Measurements from ENCODE around the gene SLC17A9. TPM values are rescaled to one million over a fixed set of nuclear protein-coding genes. Genes with fewer than 3 reads are reported as not detected.

Gene SLC17A9
- total RNA-seq, 2 experiments from 2014 or later, result 17.4 to 20.6 TPM

- no peak for DNase-seq
- Mint-ChIP-seq H3K27me3 (ENCODE audit: low read depth) (no peaks in the 10 kb centered on the region), H3K4me1 (ENCODE audit: low read depth) (peaks cover 35% of the 10 kb centered on the region), H3K4me3 (no peak overlapping the region), H3K9me3 (no peaks in the 10 kb centered on the region), H3K27ac (no peak overlapping the region), H3K36me3 (ENCODE audit: low read depth) (peaks cover 13% of the 10 kb centered on the region)
- CTCF ChIA-PET, result interaction anchor here (0.7 to 2.4 kb wide), 6 partner anchors 9 to 41 kb away, joined by 3 to 11 read pairs (median 6); no protein-coding TSS in a partner anchor
- intact Hi-C loops (cut with micrococcal nuclease), result loop anchor here (5.0 kb wide), 1 partner anchor 282 kb away; the partner anchor contains the start of gene YTHDF1
Observed at GRCh38 chr20:62935204-62935967, 17.1 kb upstream of the SLC17A9 start.

- Mint-ChIP-seq H3K27ac (no peak overlapping the region), H3K9me3 (no peaks in the 10 kb centered on the region), H3K36me3 (ENCODE audit: low read depth) (peaks cover 13% of the 10 kb centered on the region), H3K4me3 (no peak overlapping the region), H3K27me3 (ENCODE audit: low read depth) (no peaks in the 10 kb centered on the region), H3K4me1 (ENCODE audit: low read depth) (peaks cover 35% of the 10 kb centered on the region)
- CTCF ChIA-PET, result interaction anchor here (0.7 to 2.4 kb wide), 5 partner anchors 10 to 37 kb away, joined by 3 to 11 read pairs (median 8); no protein-coding TSS in a partner anchor
- no peak for DNase-seq
- intact Hi-C loops (cut with micrococcal nuclease), result loop anchor here (5.0 kb wide), 1 partner anchor 281 kb away; the partner anchor contains the start of gene YTHDF1
Observed at GRCh38 chr20:62935968-62936585, 16.4 kb upstream of the SLC17A9 start.

- Mint-ChIP-seq H3K9me3 (no peaks in the 10 kb centered on the region), H3K36me3 (ENCODE audit: low read depth) (peaks cover 20% of the 10 kb centered on the region), H3K4me3 (peak overlapping the region; percentile 93), H3K4me1 (ENCODE audit: low read depth) (peaks cover 34% of the 10 kb centered on the region), H3K27me3 (ENCODE audit: low read depth) (no peaks in the 10 kb centered on the region), H3K27ac (peak overlapping the region; percentile 94)
- peak; percentile 98 for DNase-seq
- CTCF ChIA-PET, result interaction anchor here (0.6 to 2.1 kb wide), 7 partner anchors 10 to 75 kb away, joined by 3 to 5 read pairs (median 4); no protein-coding TSS in a partner anchor
- intact Hi-C loops (cut with micrococcal nuclease), result loop anchor here (1.0 to 5.0 kb wide), 3 partner anchors 11 to 280 kb away; partner anchors contain the start of genes DIDO1 and YTHDF1
Observed at GRCh38 chr20:62937268-62938104, 15.0 kb upstream of the SLC17A9 start.

- Mint-ChIP-seq H3K27ac (peak within 1 kb of the TSS; percentile 94), H3K4me1 (ENCODE audit: low read depth) (peaks cover 34% of the 10 kb centered on the region), H3K27me3 (ENCODE audit: low read depth) (no peaks in the 10 kb centered on the region), H3K36me3 (ENCODE audit: low read depth) (peaks cover 19% of the 10 kb centered on the region), H3K9me3 (no peaks in the 10 kb centered on the region), H3K4me3 (peak within 1 kb of the TSS; percentile 97)
- intact Hi-C loops (cut with micrococcal nuclease), result loop anchor here (1.0 to 5.0 kb wide), 2 partner anchors 16 to 279 kb away; partner anchors contain the start of gene YTHDF1
- DNase-seq, result peak; percentile 47
- CTCF ChIA-PET, result interaction anchor here (0.6 to 2.1 kb wide), 5 partner anchors 11 to 75 kb away, joined by 3 to 5 read pairs (median 4); partner anchors contain the start of gene SLC17A9
Observed at GRCh38 chr20:62938105-62938888, 14.2 kb upstream of the SLC17A9 start, which contains the start of gene GID8. Gene GID8 (plus strand): TSS chr20:62938147. CDS start chr20:62941503, 3,356 bp downstream.

- DNase-seq, result no peak
- Mint-ChIP-seq H3K27ac (no peak overlapping the region), H3K9me3 (no peaks in the 10 kb centered on the region), H3K36me3 (ENCODE audit: low read depth) (peaks cover 28% of the 10 kb centered on the region), H3K4me3 (no peak overlapping the region), H3K27me3 (ENCODE audit: low read depth) (no peaks in the 10 kb centered on the region), H3K4me1 (ENCODE audit: low read depth) (peaks cover 34% of the 10 kb centered on the region)
- CTCF ChIA-PET, result no interaction called here
- intact Hi-C loops (cut with micrococcal nuclease), result no loop called here
Observed at GRCh38 chr20:62940875-62941274, 11.6 kb upstream of the SLC17A9 start.

- Mint-ChIP-seq H3K27ac (peak overlapping the region; percentile 37), H3K36me3 (ENCODE audit: low read depth) (peaks cover 33% of the 10 kb centered on the region), H3K4me1 (ENCODE audit: low read depth) (peaks cover 33% of the 10 kb centered on the region), H3K4me3 (no peak overlapping the region), H3K27me3 (ENCODE audit: low read depth) (no peaks in the 10 kb centered on the region), H3K9me3 (no peaks in the 10 kb centered on the region)
- intact Hi-C loops (cut with micrococcal nuclease), result no loop called here
- DNase-seq, result no peak
- CTCF ChIA-PET, result no interaction called here
Observed at GRCh38 chr20:62941792-62942191, 10.7 kb upstream of the SLC17A9 start.

- Mint-ChIP-seq H3K4me1 (ENCODE audit: low read depth) (peaks cover 30% of the 10 kb centered on the region), H3K27me3 (ENCODE audit: low read depth) (no peaks in the 10 kb centered on the region), H3K9me3 (no peaks in the 10 kb centered on the region), H3K27ac (no peak overlapping the region), H3K36me3 (ENCODE audit: low read depth) (peaks cover 30% of the 10 kb centered on the region), H3K4me3 (no peak overlapping the region)
- CTCF ChIA-PET, result interaction anchor here (0.6 kb wide), 1 partner anchor 493 kb away, joined by 3 read pairs; no protein-coding TSS in a partner anchor
- intact Hi-C loops (cut with micrococcal nuclease), result no loop called here
- DNase-seq, result no peak
Observed at GRCh38 chr20:62942456-62942855, 10.1 kb upstream of the SLC17A9 start.

GRCh38 chr20:62943396-62943795, 9.1 kb upstream of the SLC17A9 start:
- H3K4me3 Mint-ChIP-seq, result no peak overlapping the region
- H3K27ac Mint-ChIP-seq, result no peak overlapping the region

GRCh38 chr20:62944184-62944583, 8.3 kb upstream of the SLC17A9 start:
- no peak for DNase-seq
- intact Hi-C loops (cut with micrococcal nuclease), result no loop called here
- no peaks in the 10 kb centered on the region for H3K9me3 Mint-ChIP-seq
- no peak overlapping the region for H3K27ac Mint-ChIP-seq
- CTCF ChIA-PET, result interaction anchor here (0.8 to 1.0 kb wide), 2 partner anchors 9 to 27 kb away, joined by 3 read pairs; no protein-coding TSS in a partner anchor
- H3K36me3 Mint-ChIP-seq (ENCODE audit: low read depth), result peaks cover 33% of the 10 kb centered on the region
- H3K4me3 Mint-ChIP-seq, result no peak overlapping the region
- H3K27me3 Mint-ChIP-seq (ENCODE audit: low read depth), result no peaks in the 10 kb centered on the region
- peaks cover 22% of the 10 kb centered on the region for H3K4me1 Mint-ChIP-seq (ENCODE audit: low read depth)

More at GRCh38 chr20:62943396-62943795, 9.1 kb upstream of the SLC17A9 start:
- CTCF ChIA-PET, result no interaction called here
- Mint-ChIP-seq H3K4me1 (ENCODE audit: low read depth) (peaks cover 29% of the 10 kb centered on the region), H3K36me3 (ENCODE audit: low read depth) (peaks cover 31% of the 10 kb centered on the region), H3K9me3 (no peaks in the 10 kb centered on the region), H3K27me3 (ENCODE audit: low read depth) (no peaks in the 10 kb centered on the region)
- DNase-seq, result no peak
- intact Hi-C loops (cut with micrococcal nuclease), result no loop called here

- CTCF ChIA-PET, result interaction anchor here (0.8 to 1.0 kb wide), 2 partner anchors 9 to 26 kb away, joined by 3 read pairs; no protein-coding TSS in a partner anchor
- Mint-ChIP-seq H3K27me3 (ENCODE audit: low read depth) (no peaks in the 10 kb centered on the region), H3K27ac (no peak overlapping the region), H3K4me3 (no peak overlapping the region), H3K4me1 (ENCODE audit: low read depth) (peaks cover 17% of the 10 kb centered on the region), H3K36me3 (ENCODE audit: low read depth) (peaks cover 32% of the 10 kb centered on the region), H3K9me3 (no peaks in the 10 kb centered on the region)
- no peak for DNase-seq
- intact Hi-C loops (cut with micrococcal nuclease), result no loop called here
Observed at GRCh38 chr20:62944746-62945145, 7.8 kb upstream of the SLC17A9 start.

- Mint-ChIP-seq H3K27me3 (ENCODE audit: low read depth) (no peaks in the 10 kb centered on the region), H3K27ac (no peak overlapping the region), H3K4me3 (no peak overlapping the region), H3K4me1 (ENCODE audit: low read depth) (peaks cover 12% of the 10 kb centered on the region), H3K36me3 (ENCODE audit: low read depth) (peaks cover 42% of the 10 kb centered on the region), H3K9me3 (no peaks in the 10 kb centered on the region)
- CTCF ChIA-PET, result no interaction called here
- DNase-seq, result no peak
- intact Hi-C loops (cut with micrococcal nuclease), result no loop called here
Observed at GRCh38 chr20:62945771-62946339, 6.7 kb upstream of the SLC17A9 start.

All from activated naive CD4-positive, alpha-beta T cell treated with anti-CD3 and anti-CD28 coated beads for 36 hours (primary cell).